HFFc6 (cell line): ENCODE data around the gene LHX1. TPM values are rescaled to one million over a fixed set of nuclear protein-coding genes. Genes with fewer than 3 reads are reported as not detected.

Experiments
- DNase-seq: peaks from one replicate; pipeline ENCODE4 v3.0.0-alpha.2; 2018
- H3K27ac Mint-ChIP-seq: 2 replicates; pipeline ENCODE4 v1.8.0; 2020; ENCODE audit warnings: mild to moderate bottlenecking, mixed read lengths
- H3K27me3 Mint-ChIP-seq: 2 replicates; pipeline ENCODE4 v1.8.0; 2021; ENCODE audit warnings: mild to moderate bottlenecking, moderate library complexity, mixed read lengths; ENCODE audit not compliant: insufficient read depth
- H3K36me3 Mint-ChIP-seq: 2 replicates; pipeline ENCODE4 v1.8.0; 2021; ENCODE audit warnings: low read depth, mixed read lengths
- H3K4me1 Mint-ChIP-seq: 2 replicates; pipeline ENCODE4 v1.8.0; 2020; ENCODE audit warnings: low read depth, mixed read lengths
- H3K4me3 Mint-ChIP-seq: 2 replicates; pipeline ENCODE4 v1.8.0; 2020; ENCODE audit warnings: mild to moderate bottlenecking, moderate library complexity, mixed read lengths
- H3K9me3 Mint-ChIP-seq: 2 replicates; pipeline ENCODE4 v1.8.0; 2020; ENCODE audit warnings: mild to moderate bottlenecking, mixed read lengths
- total RNA-seq, 6 experiments: library from RNA; stranded (reverse); fragmentation: NEBNext Ultra II Directional; extraction: Animal tissue kit (Norgen Biotek cat#: 25700); gene quantifications; 2 replicates in 1 of 6; 3 replicates in 5 of 6; pipeline ENCODE4 v1.2.3, GENCODE V29; 2021
- TF ChIP-seq, protein P1 (sequence below): fragments of 200-600 bp; sonication (generic); IDR thresholded peaks from 2 replicates; pipeline ENCODE4 v1.5.0; 2021; ENCODE audit warnings: antibody characterized with exemption, mild to moderate bottlenecking

Gene LHX1
- total RNA-seq, 6 experiments from 2014 or later: 0.13 TPM; not detected in 5

DNA sequence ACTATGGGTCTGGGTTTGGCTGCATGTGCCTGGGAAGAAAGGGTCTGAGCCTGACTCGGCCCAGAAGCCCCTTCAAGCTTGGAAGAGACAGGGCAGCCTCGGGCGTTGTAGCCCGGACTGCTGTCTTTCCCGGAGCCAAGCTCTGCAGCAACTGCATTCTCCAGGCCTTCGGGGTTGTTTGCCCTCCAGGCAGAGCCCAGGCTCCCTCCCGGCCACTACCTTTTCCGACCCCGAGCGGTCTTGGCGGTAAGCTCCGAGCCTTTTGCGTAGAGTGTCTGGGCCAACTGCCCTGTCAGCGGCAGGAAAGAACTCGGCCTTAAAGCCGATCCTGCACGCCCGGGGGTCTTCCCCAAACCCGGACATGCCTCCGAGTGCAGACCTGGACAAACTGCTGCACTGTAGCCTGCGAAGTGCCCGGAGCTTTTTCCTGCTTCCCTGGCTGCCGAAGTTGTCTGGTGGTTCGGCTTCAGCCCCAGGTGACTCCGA lies 1.3 kb downstream of the LHX1 start:
- H3K36me3 Mint-ChIP-seq: no peaks in the 10 kb centered on the region
- TF ChIP-seq, protein P1, sequence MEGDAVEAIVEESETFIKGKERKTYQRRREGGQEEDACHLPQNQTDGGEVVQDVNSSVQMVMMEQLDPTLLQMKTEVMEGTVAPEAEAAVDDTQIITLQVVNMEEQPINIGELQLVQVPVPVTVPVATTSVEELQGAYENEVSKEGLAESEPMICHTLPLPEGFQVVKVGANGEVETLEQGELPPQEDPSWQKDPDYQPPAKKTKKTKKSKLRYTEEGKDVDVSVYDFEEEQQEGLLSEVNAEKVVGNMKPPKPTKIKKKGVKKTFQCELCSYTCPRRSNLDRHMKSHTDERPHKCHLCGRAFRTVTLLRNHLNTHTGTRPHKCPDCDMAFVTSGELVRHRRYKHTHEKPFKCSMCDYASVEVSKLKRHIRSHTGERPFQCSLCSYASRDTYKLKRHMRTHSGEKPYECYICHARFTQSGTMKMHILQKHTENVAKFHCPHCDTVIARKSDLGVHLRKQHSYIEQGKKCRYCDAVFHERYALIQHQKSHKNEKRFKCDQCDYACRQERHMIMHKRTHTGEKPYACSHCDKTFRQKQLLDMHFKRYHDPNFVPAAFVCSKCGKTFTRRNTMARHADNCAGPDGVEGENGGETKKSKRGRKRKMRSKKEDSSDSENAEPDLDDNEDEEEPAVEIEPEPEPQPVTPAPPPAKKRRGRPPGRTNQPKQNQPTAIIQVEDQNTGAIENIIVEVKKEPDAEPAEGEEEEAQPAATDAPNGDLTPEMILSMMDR: no peak
- no peak overlapping the region for H3K27ac Mint-ChIP-seq
- peaks cover 81% of the 10 kb centered on the region for H3K27me3 Mint-ChIP-seq
- no peak for DNase-seq
- no peak overlapping the region for H3K4me3 Mint-ChIP-seq
- peaks cover 10% of the 10 kb centered on the region; the same call in 1 of the 2 replicates for H3K4me1 Mint-ChIP-seq
- 0 out of 2 replicates have a peak, but pooled peaks cover 3% of the 10 kb centered on the region for H3K9me3 Mint-ChIP-seq

DNA sequence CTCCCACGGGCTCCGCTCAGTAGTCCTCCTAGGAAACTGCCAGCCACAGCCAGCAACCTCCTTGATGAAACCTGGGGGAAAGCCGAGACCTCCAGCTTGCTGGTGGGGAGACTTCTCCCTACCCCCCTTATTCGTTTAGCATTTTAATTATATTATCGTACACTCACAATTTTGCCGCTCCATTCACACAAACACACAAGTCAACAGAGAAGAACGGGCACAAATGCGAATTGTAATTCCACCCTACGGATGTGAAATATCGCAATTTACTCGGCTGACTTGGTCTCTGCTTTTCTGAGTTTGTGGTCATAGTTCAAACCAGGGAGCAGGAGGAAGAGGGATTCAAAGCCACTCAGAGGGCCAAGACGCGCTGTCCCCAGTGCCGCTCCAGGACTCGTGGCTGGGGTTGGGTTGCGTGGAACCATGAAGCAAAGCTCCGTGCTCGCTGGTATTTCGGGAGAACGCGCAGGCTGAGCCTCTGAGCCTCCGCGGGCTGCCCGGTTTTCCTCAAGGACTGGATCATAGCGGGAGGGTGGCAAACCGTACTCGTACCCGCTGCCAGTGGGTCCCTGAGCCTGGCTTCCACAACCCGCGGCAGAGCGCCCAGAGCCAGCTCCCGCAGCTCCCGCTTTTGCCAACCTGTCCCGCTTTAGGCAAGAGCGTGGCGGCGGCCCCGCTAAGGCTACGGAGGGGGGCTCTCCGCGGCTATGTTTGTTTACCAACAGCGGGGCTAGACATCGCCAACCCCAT lies 2.0 kb downstream of the LHX1 start:
- H3K4me3 Mint-ChIP-seq: no peak overlapping the region
- H3K27me3 Mint-ChIP-seq: peaks cover 79% of the 10 kb centered on the region
- H3K27ac Mint-ChIP-seq: no peak overlapping the region
- 0 out of 2 replicates have a peak, but pooled peaks cover 6% of the 10 kb centered on the region for H3K4me1 Mint-ChIP-seq
- no peak for DNase-seq
- 0 out of 2 replicates have a peak, but pooled peaks cover 3% of the 10 kb centered on the region for H3K9me3 Mint-ChIP-seq
- TF ChIP-seq, protein P1: no peak
- no peaks in the 10 kb centered on the region for H3K36me3 Mint-ChIP-seq

DNA sequence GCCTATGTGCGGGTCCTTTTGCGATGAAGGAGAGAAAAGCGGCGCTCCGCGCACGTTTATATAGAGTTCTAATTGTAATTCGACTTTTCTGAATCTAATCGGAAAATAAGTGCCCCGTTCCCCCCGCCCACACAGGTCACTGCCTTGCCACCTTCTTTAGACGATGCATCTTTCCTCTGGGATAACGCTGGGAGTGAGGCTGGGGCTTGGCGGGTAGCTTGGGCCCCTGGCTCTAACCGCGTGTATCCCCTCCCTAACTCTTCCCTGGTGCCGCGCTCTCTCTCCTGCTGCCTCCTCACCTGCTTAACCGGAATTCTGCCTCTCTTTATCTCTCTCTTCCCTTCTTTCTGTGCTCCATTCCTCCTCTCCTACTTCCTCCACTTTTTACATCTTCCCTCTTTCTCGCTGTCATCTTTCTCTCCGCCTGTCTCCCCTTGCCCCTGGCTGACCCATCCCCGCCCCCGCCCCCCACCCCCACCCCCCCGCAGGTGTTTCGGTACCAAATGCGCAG lies 2.6 kb downstream of the LHX1 start:
- Mint-ChIP-seq H3K27me3 (peaks cover 81% of the 10 kb centered on the region), H3K27ac (no peak overlapping the region), H3K4me1 (0 out of 2 replicates have a peak, but pooled peaks cover 6% of the 10 kb centered on the region), H3K4me3 (no peak overlapping the region), H3K36me3 (no peaks in the 10 kb centered on the region), H3K9me3 (0 out of 2 replicates have a peak, but pooled peaks cover 3% of the 10 kb centered on the region)
- DNase-seq: no peak
- TF ChIP-seq, protein P1: no peak

DNA sequence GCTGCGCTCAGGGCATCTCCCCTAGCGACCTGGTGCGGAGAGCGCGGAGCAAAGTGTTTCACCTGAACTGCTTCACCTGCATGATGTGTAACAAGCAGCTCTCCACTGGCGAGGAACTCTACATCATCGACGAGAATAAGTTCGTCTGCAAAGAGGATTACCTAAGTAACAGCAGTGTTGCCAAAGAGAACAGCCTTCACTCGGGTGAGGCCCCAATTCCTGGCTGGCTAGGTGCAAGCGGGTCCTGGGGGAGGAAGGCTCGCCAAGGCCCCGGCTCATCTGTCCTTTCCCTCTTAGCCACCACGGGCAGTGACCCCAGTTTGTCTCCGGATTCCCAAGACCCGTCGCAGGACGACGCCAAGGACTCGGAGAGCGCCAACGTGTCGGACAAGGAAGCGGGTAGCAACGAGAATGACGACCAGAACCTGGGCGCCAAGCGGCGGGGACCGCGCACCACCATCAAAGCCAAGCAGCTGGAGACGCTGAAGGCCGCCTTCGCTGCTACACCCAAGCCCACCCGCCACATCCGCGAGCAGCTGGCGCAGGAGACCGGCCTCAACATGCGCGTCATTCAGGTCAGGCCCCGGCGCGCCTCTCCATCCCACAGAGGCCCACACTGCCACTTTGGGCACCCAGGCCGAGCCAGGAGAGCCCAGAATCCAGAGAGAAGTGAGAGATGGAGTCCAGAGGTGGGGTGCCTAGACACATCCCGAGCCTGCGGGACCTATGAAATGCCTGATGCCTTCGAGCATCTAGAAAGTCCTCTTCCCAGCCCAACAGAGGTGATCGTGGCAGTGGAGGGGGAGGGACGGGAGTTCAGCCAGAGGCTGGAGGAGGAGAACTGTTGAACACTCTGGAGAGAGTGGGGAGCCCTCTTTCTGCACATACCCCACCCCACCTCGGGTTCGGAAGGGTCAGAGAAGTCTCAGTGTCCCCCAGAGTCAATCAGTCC lies 3.3 kb downstream of the LHX1 start:
- DNase-seq: no peak
- Mint-ChIP-seq H3K4me1 (0 out of 2 replicates have a peak, but pooled peaks cover 6% of the 10 kb centered on the region), H3K36me3 (no peaks in the 10 kb centered on the region), H3K9me3 (0 out of 2 replicates have a peak, but pooled peaks cover 3% of the 10 kb centered on the region), H3K4me3 (no peak overlapping the region), H3K27ac (no peak overlapping the region), H3K27me3 (peaks cover 81% of the 10 kb centered on the region)
- TF ChIP-seq, protein P1: no peak
